ENCODE data around the gene C5orf52.
"Not testable (repeated sequence)": the region's sequence is repeated elsewhere in the genome, so short reads cannot be mapped to it uniquely, and the experiment has no call there.

The C5orf52 gene

GRCh38 chr5:157690690-157691433, 19.5 kb downstream of the C5orf52 start:
- Histone ChIP-seq H3K4me3 (no peak overlapping the region), H3K36me3 (no peaks in the 10 kb centered on the region), H3K4me1 (no peaks in the 10 kb centered on the region), H3K27ac (no peak overlapping the region), H3K9me3 (no peaks in the 10 kb centered on the region), H3K27me3 (no peaks in the 10 kb centered on the region)
- intact Hi-C loops (cut with DNase I; ENCODE audit: low total_unique reads), result no loop called here
- TF ChIP-seq, protein P1, sequence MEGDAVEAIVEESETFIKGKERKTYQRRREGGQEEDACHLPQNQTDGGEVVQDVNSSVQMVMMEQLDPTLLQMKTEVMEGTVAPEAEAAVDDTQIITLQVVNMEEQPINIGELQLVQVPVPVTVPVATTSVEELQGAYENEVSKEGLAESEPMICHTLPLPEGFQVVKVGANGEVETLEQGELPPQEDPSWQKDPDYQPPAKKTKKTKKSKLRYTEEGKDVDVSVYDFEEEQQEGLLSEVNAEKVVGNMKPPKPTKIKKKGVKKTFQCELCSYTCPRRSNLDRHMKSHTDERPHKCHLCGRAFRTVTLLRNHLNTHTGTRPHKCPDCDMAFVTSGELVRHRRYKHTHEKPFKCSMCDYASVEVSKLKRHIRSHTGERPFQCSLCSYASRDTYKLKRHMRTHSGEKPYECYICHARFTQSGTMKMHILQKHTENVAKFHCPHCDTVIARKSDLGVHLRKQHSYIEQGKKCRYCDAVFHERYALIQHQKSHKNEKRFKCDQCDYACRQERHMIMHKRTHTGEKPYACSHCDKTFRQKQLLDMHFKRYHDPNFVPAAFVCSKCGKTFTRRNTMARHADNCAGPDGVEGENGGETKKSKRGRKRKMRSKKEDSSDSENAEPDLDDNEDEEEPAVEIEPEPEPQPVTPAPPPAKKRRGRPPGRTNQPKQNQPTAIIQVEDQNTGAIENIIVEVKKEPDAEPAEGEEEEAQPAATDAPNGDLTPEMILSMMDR (IDR thresholded peaks at IDR 0.05), result no peak
- DNase-seq, result no peak

DNA sequence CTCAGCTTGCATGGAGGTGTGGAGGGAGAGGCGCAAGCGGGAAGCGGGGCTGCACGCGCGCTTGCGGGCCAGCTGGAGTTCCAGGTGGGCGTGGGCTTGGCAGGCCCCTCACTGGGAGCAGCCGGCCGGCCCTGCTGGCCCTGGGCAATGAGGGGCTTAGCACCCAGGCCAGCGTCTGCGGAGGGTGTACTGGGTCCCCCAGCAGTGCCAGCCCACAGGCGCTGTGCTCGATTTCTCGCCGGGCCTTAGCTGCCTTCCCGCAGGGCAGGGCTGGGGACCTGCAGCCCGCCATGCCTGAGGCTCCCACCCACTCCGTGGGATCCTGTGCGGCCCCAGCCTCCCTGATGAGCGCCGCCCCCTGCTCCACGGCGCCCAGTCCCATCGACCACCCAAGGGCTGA, 22.5 kb downstream of the C5orf52 start:
- intact Hi-C loops (cut with DNase I; ENCODE audit: low total_unique reads); H3K4me1 ChIP-seq; H3K4me3 ChIP-seq; H3K27ac ChIP-seq; H3K9me3 ChIP-seq; H3K36me3 ChIP-seq; H3K27me3 ChIP-seq; DNase-seq: not testable (repeated sequence)

DNA sequence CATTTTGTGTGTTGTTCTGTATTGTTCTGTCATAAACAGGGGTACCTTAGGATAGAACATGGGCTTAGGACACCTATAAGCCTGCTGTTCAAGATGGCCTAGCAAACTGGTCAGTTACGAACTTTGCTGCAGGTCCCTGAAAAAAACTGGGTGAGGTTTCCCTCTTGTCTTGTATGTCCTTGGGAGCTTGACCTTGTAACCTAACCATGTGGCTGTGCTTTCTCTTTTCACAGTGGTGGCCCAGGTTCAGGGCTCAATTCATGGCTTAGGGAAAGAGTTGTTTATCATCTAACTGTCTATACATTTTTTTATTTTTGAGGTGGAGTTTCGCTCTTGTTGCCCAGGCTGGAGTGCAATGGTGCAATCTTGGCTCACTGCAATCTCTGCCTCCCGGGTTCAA, 24.8 kb downstream of the C5orf52 start:
- H3K27ac ChIP-seq; H3K36me3 ChIP-seq; H3K4me3 ChIP-seq; H3K9me3 ChIP-seq; intact Hi-C loops (cut with DNase I; ENCODE audit: low total_unique reads); DNase-seq; H3K27me3 ChIP-seq; H3K4me1 ChIP-seq: not testable (repeated sequence)

- H3K4me3 ChIP-seq; DNase-seq; H3K27ac ChIP-seq; H3K36me3 ChIP-seq; intact Hi-C loops (cut with DNase I; ENCODE audit: low total_unique reads); H3K4me1 ChIP-seq; H3K27me3 ChIP-seq; H3K9me3 ChIP-seq: not testable (repeated sequence)
Measured at GRCh38 chr5:157698674-157699073, 27.3 kb downstream of the C5orf52 start.

DNA sequence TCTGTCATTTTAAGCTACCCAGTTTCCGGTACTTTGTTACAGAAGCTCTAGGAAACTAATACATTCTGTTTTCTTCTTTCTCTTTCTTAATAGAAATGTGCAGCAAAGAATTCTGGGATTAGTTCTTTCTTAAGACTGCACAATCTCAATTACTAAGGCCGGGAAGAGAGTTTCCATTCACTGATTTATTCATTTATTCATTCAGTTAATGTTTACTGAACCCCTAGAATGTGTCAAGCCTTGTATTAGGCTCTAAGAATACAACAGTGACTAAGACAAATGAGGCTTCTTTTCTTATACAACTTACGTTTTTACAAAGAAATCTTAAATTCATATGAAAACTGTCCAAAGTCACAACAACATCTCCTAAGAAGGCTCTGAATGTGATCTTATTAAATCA, 32.4 kb downstream of the C5orf52 start:
- Histone ChIP-seq H3K27ac (no peak overlapping the region), H3K9me3 (peaks cover 0 to 3% (median 0%) of the 10 kb centered on the region in 3 donors), H3K27me3 (no peaks in the 10 kb centered on the region), H3K36me3 (no peaks in the 10 kb centered on the region), H3K4me1 (no peaks in the 10 kb centered on the region), H3K4me3 (no peak overlapping the region)
- intact Hi-C loops (cut with DNase I; ENCODE audit: low total_unique reads), result no loop called here
- no peak for DNase-seq
- TF ChIP-seq, protein P1 (IDR thresholded peaks at IDR 0.05), result no peak

DNA sequence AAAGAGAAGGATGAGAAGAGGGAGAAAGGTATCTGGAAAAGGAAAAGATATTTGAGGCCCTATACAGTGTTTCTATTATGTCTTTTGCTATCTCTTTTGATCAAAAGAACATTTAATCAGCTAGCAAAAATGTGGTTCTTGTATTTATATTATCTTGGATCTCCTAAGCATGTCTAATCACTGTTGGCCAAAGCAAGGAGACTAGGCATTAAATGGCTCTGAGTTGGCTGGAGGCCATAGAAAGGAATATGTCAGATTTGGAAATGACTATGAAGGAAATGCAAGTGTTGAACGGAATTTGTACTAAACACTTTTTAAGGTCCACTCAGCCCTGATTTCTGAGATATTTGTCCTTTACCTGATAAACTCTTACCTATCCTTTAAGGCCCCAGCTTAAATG, 37.5 kb downstream of the C5orf52 start:
- Histone ChIP-seq H3K27ac (no peak overlapping the region), H3K9me3 (no peaks in the 10 kb centered on the region), H3K4me1 (peaks cover 0 to 17% (median 4%) of the 10 kb centered on the region in 4 donors), H3K36me3 (no peaks in the 10 kb centered on the region), H3K4me3 (no peak overlapping the region), H3K27me3 (no peaks in the 10 kb centered on the region)
- no peak for DNase-seq
- intact Hi-C loops (cut with DNase I; ENCODE audit: low total_unique reads), result no loop called here
- TF ChIP-seq, protein P1 (IDR thresholded peaks at IDR 0.05), result no peak

DNA sequence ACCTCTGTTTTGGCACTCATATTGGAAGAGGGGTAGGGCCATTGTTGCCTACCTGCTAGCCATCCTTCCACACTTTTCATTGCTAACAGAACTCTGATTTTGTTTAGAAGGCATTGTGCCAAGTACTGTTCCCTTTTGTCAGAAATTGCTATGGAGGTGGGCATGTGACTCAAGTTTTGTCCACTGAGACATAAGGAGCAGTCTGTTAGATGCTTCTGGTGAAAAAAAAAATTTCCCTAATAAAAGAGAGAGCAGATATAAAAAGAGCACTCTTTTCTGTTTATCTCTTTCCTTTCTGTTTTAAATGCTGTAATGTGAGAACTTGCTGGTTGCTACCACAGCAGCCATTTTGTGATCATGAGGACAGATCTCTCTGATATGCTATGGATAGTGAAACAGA, 38.0 kb downstream of the C5orf52 start:
- no peaks in the 10 kb centered on the region for H3K36me3 ChIP-seq
- no peaks in the 10 kb centered on the region for H3K9me3 ChIP-seq
- no peak overlapping the region for H3K4me3 ChIP-seq
- no peak for DNase-seq
- H3K27me3 ChIP-seq, result no peaks in the 10 kb centered on the region
- intact Hi-C loops (cut with DNase I; ENCODE audit: low total_unique reads), result no loop called here
- H3K4me1 ChIP-seq, result peaks cover 0 to 17% (median 4%) of the 10 kb centered on the region in 4 donors
- no peak overlapping the region for H3K27ac ChIP-seq
- TF ChIP-seq, protein P1 (IDR thresholded peaks at IDR 0.05), result no peak

All from tibial artery (tissue), 4 donors.